GM12892 (cell line): ENCODE data around the gene MYO18A.

Experiments
- DNase-seq: peaks from one replicate; pipeline ENCODE4 v3.0.0; 2011; ENCODE audit not compliant: insufficient read length
- FAIRE-seq: peaks from 2 replicates; lab custom pipeline; 2011; peaks lifted over from hg19 to GRCh38; lab: Jason Lieb, UNC
- POLR2A ChIP-seq: IDR thresholded peaks from 2 replicates; pipeline ENCODE4 v1.6.1; 2011; ENCODE audit warnings: low read depth, low read length, control low read depth
- POLR2AphosphoS5 ChIP-seq: IDR thresholded peaks from 2 replicates; pipeline ENCODE4 v1.6.1; 2011; ENCODE audit warnings: low read depth, low read length, control low read depth
- TAF1 ChIP-seq: IDR thresholded peaks from 2 replicates; pipeline ENCODE4 v1.6.1; 2011; ENCODE audit warnings: low read depth, mild to moderate bottlenecking, control low read depth, low read length, borderline replicate concordance

The MYO18A gene

GRCh38 chr17:29045734-29046472 is 134.3 kb downstream of the MYO18A start:
- no peak for FAIRE-seq
- no peak for TF ChIP-seq TAF1
- TF ChIP-seq POLR2A: no peak
- TF ChIP-seq POLR2AphosphoS5: no peak
- no peak for DNase-seq

- TF ChIP-seq POLR2A: no peak
- no peak for TF ChIP-seq TAF1
- TF ChIP-seq POLR2AphosphoS5: no peak
- FAIRE-seq (no peak), DNase-seq (no peak)
These were observed 135.2 kb downstream of the MYO18A start for GRCh38 chr17:29045026-29045425.

GRCh38 chr17:29043539-29044145 is 136.6 kb downstream of the MYO18A start:
- DNase-seq: no peak
- TF ChIP-seq TAF1: no peak
- no peak for TF ChIP-seq POLR2AphosphoS5
- no peak for TF ChIP-seq POLR2A
- no peak for FAIRE-seq

GRCh38 chr17:29042679-29043538 is 137.3 kb downstream of the MYO18A start, which contains the start of gene PIPOX:
PIPOX (plus strand) TSS chr17:29043141; CDS start chr17:29043226, 85 bp downstream.
- FAIRE-seq (no peak), DNase-seq (no peak)
- TF ChIP-seq TAF1: no peak
- TF ChIP-seq POLR2A: no peak
- no peak for TF ChIP-seq POLR2AphosphoS5

GRCh38 chr17:29042026-29042678 is 138.0 kb downstream of the MYO18A start:
- DNase-seq (no peak), FAIRE-seq (no peak)
- TF ChIP-seq POLR2AphosphoS5 (no peak), POLR2A (no peak), TAF1 (no peak)

GRCh38 chr17:29041571-29041970 is 138.6 kb downstream of the MYO18A start:
- TF ChIP-seq POLR2AphosphoS5 (no peak), TAF1 (no peak), POLR2A (no peak)
- DNase-seq (no peak), FAIRE-seq (no peak)

GRCh38 chr17:29041091-29041490 is 139.1 kb downstream of the MYO18A start:
- TF ChIP-seq TAF1 (no peak), POLR2AphosphoS5 (no peak), POLR2A (no peak)
- DNase-seq (no peak), FAIRE-seq (no peak)

- FAIRE-seq: no peak
- TF ChIP-seq TAF1: no peak
- no peak for TF ChIP-seq POLR2AphosphoS5
- TF ChIP-seq POLR2A: no peak
- no peak for DNase-seq
These were observed 140.2 kb downstream of the MYO18A start for GRCh38 chr17:29039764-29040598.

- TF ChIP-seq POLR2AphosphoS5 (no peak), TAF1 (no peak), POLR2A (no peak)
- FAIRE-seq (no peak), DNase-seq (no peak)
These were observed 142.0 kb downstream of the MYO18A start for GRCh38 chr17:29038085-29038795.

- FAIRE-seq (no peak), DNase-seq (no peak)
- no peak for TF ChIP-seq POLR2AphosphoS5
- no peak for TF ChIP-seq POLR2A
- no peak for TF ChIP-seq TAF1
These were observed 142.5 kb downstream of the MYO18A start for GRCh38 chr17:29037739-29038084.
